Esophagus muscularis mucosa (tissue), 3 donors: ENCODE results near the gene SPDYE6.
"Not testable (repeated sequence)": the region's sequence is repeated elsewhere in the genome, so short reads cannot be mapped to it uniquely, and the experiment has no call there.

ENCODE experiments used
- POLR2A ChIP-seq: fragments of 450-650 bp; IDR thresholded peaks from one replicate; pipeline ENCODE4 v1.6.1; 2017; ENCODE audit warnings: antibody characterized with exemption, moderate library complexity, mild to moderate bottlenecking, low read depth
- POLR2AphosphoS5 ChIP-seq, 2 donors: sonication (generic); formaldehyde crosslinking; IDR thresholded peaks; one replicate each; pipeline ENCODE4 v1.6.1; 2017; ENCODE audit warnings: antibody characterized with exemption in 2 of 2
- TF ChIP-seq, protein P1 (sequence below), 3 experiments: fragments of 200-600 bp in 2 of 3; fragments of 450-650 bp in 1 of 3; sonication (generic) in 2 of 3; IDR thresholded peaks; one replicate each; pipeline ENCODE4 v1.5.1; 2017 to 2019; ENCODE audit warnings: antibody characterized with exemption in 3 of 3, mild to moderate bottlenecking in 2 of 3, moderate library complexity in 1 of 3

DNA sequence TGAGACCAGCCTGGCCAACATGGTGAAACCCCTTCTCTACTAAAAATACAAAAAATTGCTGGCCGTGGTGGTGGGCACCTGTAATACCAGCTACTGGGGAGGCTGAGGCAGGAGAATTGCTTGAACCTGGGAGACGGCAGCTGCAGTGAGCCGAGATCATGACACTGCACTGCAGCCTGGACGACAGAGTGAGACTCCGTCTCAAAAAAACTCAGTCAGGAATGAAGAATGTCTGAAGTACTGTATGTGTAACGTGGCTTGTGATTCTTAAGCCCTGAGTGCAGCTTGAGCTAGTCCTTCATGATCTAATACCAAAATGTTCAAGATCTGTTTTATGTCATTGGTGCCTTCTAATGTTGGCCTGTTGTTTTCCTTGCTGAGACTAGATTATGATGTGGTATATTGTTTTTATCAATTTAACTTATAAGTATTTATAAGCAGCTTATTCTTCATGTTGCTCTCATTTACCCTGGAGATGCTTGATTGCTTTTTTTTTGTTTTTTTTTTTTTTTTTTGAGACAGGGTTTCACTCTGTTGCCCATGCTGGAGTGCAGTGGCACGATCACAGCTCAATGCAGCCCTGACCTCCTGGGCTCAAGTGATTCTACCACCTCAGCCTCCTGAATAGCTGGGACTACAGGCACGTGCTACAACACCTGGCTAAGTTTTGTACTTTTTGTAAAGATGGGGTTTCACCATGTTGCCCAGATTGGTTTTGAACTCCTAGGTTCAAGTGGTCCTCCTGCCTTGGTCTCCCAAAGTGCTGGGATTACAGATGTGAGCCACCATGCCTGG is 25.4 kb downstream of the SPDYE6 start:
- TF ChIP-seq, protein P1, sequence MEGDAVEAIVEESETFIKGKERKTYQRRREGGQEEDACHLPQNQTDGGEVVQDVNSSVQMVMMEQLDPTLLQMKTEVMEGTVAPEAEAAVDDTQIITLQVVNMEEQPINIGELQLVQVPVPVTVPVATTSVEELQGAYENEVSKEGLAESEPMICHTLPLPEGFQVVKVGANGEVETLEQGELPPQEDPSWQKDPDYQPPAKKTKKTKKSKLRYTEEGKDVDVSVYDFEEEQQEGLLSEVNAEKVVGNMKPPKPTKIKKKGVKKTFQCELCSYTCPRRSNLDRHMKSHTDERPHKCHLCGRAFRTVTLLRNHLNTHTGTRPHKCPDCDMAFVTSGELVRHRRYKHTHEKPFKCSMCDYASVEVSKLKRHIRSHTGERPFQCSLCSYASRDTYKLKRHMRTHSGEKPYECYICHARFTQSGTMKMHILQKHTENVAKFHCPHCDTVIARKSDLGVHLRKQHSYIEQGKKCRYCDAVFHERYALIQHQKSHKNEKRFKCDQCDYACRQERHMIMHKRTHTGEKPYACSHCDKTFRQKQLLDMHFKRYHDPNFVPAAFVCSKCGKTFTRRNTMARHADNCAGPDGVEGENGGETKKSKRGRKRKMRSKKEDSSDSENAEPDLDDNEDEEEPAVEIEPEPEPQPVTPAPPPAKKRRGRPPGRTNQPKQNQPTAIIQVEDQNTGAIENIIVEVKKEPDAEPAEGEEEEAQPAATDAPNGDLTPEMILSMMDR (IDR thresholded peaks at IDR 0.05): not testable (repeated sequence)
- TF ChIP-seq POLR2A; POLR2AphosphoS5 (IDR thresholded peaks at IDR 0.05): not testable (repeated sequence)
